Nephron (organoid): ENCODE results near the gene PLA2G4D.

Experiments used
- H3K27ac Mint-ChIP-seq, 3 experiments: 2 replicates each; pipeline ENCODE4 v1.8.0; 2020; ENCODE audit warnings: mixed read lengths in 3 of 3, mild to moderate bottlenecking in 2 of 3, moderate library complexity in 1 of 3
- H3K27me3 Mint-ChIP-seq: 2 replicates; pipeline ENCODE4 v1.8.0; 2021; ENCODE audit warnings: low read depth, mild to moderate bottlenecking, moderate library complexity, mixed read lengths
- H3K36me3 Mint-ChIP-seq: 2 replicates; pipeline ENCODE4 v1.8.0; 2020; ENCODE audit warnings: low read depth, mixed read lengths
- H3K4me1 Mint-ChIP-seq: 2 replicates; pipeline ENCODE4 v1.8.0; 2020; ENCODE audit warnings: mixed read lengths
- H3K4me3 Mint-ChIP-seq, 3 experiments: 2 replicates each; pipeline ENCODE4 v1.8.0; 2020; ENCODE audit warnings: mild to moderate bottlenecking in 3 of 3, mixed read lengths in 3 of 3, moderate library complexity in 2 of 3
- H3K9me3 Mint-ChIP-seq: 2 replicates; pipeline ENCODE4 v1.8.0; 2020; ENCODE audit warnings: mixed read lengths
- CTCF ChIP-seq, 3 experiments: fragments of 200-600 bp; sonication (generic); IDR thresholded peaks; one replicate each; pipeline ENCODE4 v1.5.0; 2021; ENCODE audit warnings: antibody characterized with exemption in 3 of 3; ENCODE audit not compliant: unreplicated experiment in 3 of 3

PLA2G4D gene

GRCh38 chr15:42134617-42135245, 40.4 kb upstream of the PLA2G4D start:
- TF ChIP-seq CTCF (IDR thresholded peaks at IDR 0.05; ENCODE audit: unreplicated experiment in 3 of 3) = no peak
- peaks cover 2% of the 10 kb centered on the region for H3K9me3 Mint-ChIP-seq

GRCh38 chr15:42133886-42134502, 39.6 kb upstream of the PLA2G4D start:
- H3K4me3 Mint-ChIP-seq = no peak overlapping the region
- no peaks in the 10 kb centered on the region for H3K9me3 Mint-ChIP-seq
- no peaks in the 10 kb centered on the region for H3K4me1 Mint-ChIP-seq
- no peaks in the 10 kb centered on the region for H3K36me3 Mint-ChIP-seq
- H3K27me3 Mint-ChIP-seq = peaks cover 28% of the 10 kb centered on the region
- TF ChIP-seq CTCF (IDR thresholded peaks at IDR 0.05; ENCODE audit: unreplicated experiment in 3 of 3) = peak in 1 of 3 experiments; percentile 18
- H3K27ac Mint-ChIP-seq = no peak overlapping the region

More at GRCh38 chr15:42134617-42135245, 40.4 kb upstream of the PLA2G4D start:
- Mint-ChIP-seq H3K4me3 (no peak overlapping the region), H3K36me3 (no peaks in the 10 kb centered on the region), H3K27me3 (peaks cover 31% of the 10 kb centered on the region), H3K27ac (no peak overlapping the region), H3K4me1 (no peaks in the 10 kb centered on the region)

GRCh38 chr15:42133356-42133755, 39.0 kb upstream of the PLA2G4D start:
- H3K27me3 Mint-ChIP-seq = peaks cover 27% of the 10 kb centered on the region
- no peak overlapping the region for H3K4me3 Mint-ChIP-seq
- no peak for TF ChIP-seq CTCF (IDR thresholded peaks at IDR 0.05; ENCODE audit: unreplicated experiment in 3 of 3)
- no peaks in the 10 kb centered on the region for H3K36me3 Mint-ChIP-seq
- no peak overlapping the region for H3K27ac Mint-ChIP-seq
- H3K4me1 Mint-ChIP-seq = no peaks in the 10 kb centered on the region
- no peaks in the 10 kb centered on the region for H3K9me3 Mint-ChIP-seq

GRCh38 chr15:42131826-42132806, 37.8 kb upstream of the PLA2G4D start:
- Mint-ChIP-seq H3K4me3 (no peak overlapping the region), H3K4me1 (no peaks in the 10 kb centered on the region), H3K27ac (no peak overlapping the region), H3K36me3 (no peaks in the 10 kb centered on the region), H3K9me3 (no peaks in the 10 kb centered on the region), H3K27me3 (peaks cover 26% of the 10 kb centered on the region)
- no peak for TF ChIP-seq CTCF (IDR thresholded peaks at IDR 0.05; ENCODE audit: unreplicated experiment in 3 of 3)

- H3K27me3 Mint-ChIP-seq = peaks cover 24% of the 10 kb centered on the region
- H3K36me3 Mint-ChIP-seq = no peaks in the 10 kb centered on the region
- H3K9me3 Mint-ChIP-seq = no peaks in the 10 kb centered on the region
- H3K4me1 Mint-ChIP-seq = no peaks in the 10 kb centered on the region
- no peak overlapping the region for H3K27ac Mint-ChIP-seq
- no peak for TF ChIP-seq CTCF (IDR thresholded peaks at IDR 0.05; ENCODE audit: unreplicated experiment in 3 of 3)
- H3K4me3 Mint-ChIP-seq = no peak overlapping the region
These were observed 36.6 kb upstream of the PLA2G4D start for GRCh38 chr15:42131006-42131405.
